HG03039 (cell line): ENCODE data around the gene C1RL.

Source experiments
- ATAC-seq: cut with Tn5 transposase; IDR thresholded peaks from one replicate; pipeline ENCODE4 v1.9.1; 2021; ENCODE audit warnings: mild to moderate bottlenecking, moderate library complexity; ENCODE audit not compliant: unreplicated experiment

C1RL gene, protein sequence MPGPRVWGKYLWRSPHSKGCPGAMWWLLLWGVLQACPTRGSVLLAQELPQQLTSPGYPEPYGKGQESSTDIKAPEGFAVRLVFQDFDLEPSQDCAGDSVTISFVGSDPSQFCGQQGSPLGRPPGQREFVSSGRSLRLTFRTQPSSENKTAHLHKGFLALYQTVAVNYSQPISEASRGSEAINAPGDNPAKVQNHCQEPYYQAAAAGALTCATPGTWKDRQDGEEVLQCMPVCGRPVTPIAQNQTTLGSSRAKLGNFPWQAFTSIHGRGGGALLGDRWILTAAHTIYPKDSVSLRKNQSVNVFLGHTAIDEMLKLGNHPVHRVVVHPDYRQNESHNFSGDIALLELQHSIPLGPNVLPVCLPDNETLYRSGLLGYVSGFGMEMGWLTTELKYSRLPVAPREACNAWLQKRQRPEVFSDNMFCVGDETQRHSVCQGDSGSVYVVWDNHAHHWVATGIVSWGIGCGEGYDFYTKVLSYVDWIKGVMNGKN

DNA sequence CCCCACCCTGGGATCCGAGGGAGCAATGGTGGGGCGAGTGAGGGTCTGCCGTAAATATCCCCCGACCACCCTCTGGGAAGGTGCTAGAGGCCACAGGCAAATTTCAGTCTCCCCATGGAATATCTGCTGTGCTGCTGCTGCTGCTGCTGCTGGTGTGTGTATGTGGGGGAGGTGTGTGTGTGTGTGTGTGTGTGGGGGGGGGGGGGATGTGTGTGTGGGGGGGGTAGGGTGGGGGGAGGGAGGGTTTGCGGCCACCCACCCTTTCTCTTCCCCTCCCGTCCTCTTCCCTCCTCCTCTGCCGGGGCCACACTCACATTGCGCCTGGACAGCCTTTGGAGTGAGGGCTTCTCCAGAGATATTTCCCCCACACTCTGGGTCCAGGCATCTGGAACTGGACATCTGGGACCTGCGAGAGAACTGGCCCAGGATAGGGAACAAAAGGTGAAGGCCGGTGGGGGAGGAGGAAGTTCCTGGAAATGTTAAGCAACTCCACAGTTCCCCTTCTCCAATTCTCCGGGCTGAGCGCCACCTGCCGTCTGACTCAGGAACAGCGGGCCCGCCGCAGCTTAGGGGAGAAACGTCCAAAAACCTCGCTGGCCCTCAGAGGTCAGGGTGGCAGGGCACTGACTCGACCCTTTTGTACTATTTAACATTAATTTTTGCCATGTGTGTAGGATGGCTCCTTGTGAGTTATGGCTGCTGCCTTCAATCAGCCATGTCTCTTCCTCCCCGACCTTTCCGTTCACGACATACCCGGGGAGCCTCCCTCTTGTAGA is at the start of gene C1RL:
Gene C1RL, minus strand, starts transcription at position 419 of the 776 bp plus-strand sequence. Its CDS starts 34 bp downstream, at position 385.
- no peak for ATAC-seq

DNA sequence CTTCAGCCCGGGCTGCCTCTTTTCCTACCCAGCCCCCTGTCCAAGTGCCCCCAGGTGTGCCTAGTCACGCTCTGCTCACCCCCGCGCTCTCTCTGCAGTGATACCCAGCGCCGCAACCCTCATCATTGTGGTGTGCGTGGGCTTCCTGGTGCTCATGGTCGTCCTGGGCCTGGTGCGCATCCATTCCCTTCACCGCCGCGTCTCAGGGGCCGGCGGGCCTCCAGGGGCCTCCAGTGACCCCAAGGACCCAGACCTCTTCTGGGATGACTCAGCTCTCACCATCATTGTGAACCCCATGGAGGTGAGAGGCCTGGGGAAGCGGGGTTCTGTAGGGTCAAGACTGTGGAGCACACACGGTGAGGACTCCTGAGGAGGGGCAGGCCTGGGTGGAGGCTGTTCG is 48.4 kb upstream of the C1RL start:
- no peak for ATAC-seq

DNA sequence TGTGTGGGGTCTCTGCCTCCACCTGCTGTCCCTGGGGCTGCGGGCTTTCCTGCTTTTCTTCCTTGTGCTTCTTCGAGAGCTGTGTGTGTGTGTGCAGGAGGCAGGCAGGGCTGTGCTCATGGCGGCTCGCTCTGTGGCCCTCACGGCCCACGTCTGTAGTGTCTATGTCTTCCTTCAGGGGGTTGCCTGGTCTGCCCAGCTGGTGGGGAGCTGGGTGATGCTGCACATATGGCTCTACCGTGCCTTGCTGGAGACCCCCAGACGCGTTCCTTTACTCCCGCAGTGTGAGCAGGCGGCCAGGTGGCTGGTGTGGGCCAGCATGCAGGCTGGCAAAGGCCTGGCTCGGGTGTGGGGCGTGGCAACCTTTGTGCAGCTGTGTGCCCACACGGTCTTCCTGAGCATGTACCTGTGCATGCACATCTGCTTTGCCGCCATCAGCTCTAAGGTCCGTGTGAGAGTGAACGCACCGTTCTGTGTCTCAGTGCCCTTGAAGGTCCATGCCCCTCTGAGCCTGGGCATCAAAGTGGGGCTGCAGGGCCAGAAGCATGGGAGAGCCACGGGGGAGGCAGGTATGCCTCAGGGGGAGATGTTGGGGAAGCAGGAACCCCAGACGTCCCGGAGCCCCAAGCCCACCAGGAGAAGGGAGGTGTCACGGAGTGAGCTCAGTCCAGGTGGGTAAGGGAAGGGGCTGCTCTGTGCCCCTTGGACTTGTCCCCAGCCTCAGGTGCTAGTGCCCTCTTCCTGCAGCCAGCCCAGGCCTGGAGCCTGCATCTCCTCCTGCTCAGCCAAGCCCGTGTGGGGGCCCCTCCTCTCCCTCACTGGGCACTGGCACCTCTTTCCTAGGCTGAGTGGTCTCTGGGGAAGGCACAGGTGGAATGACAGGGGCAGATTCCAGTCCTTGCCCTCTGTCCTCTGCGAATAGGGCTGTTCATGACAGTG is 47.5 kb upstream of the C1RL start:
- ATAC-seq, result no peak

DNA sequence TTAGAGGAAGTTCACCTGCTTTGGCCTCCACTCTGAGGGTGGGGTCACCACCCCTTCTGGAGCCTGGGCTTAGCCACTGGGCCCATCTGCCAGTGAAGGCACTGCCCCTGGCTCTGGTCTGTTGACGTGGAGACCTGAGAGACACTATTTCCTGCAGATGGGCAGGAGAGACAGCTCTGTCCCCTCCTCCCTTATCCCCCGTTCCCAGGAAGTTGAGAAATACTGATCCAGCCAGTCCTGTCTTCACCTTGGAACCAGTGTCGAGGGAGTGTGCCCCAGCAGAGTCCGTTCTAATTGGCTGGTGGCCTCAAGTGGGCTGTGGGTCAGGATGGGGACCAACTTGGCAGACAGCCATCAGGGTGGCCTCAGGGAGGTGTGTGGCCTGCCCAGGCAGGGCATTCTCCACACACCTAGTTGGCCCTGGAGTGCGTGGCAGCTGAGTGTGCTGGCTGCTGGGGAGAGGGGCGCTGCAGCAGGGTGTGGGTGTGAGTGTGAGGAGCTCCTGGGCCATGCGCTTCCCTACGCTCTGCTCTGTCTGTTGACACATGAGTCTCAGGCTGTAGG is 46.5 kb upstream of the C1RL start:
- no peak for ATAC-seq

DNA sequence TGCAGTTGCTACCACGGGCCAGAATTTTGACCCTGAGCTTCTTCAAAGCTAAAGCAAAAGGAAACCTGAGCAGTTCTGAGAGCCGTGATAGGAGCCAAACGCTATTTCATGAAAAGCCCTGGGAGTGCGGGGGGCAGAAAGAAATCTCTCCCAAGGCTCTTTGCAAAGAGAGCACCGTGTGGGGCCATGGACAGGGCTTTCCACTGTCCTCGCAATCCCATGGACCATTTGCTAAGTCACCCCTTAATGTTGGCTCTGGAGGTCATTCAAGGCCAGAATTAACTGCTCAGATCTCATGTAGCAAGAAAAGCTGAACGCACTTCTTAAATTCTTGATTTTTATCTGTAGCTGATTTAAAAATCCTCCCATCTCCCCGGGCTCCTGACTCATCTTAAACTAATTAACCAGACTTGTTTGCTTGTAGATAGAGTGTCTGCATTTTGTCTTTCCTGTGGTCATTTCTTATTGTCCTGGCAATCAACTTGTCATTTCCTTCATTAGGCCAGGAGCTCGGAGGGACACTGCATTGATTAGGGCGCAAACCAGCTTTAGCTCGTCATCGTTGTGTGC is 46.0 kb upstream of the C1RL start:
- no peak for ATAC-seq

DNA sequence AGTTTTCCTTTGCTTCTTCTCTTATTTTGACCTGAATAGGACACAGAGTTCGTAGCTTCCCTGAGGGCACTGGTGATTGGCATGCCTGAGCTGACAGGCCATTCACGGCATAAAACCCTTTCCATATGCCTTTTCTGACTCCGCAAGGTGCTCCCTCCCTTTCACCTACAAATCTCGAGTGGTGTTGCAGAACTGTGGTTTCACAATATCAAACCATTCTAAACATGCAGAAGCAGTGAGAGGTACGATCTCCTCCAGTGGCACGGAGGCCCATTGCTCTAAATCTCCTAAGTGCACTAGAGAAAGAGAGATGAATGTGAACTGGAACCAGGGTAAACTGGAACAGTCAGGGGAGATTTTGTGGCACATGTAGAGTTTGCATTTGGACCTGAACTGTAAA is 45.0 kb upstream of the C1RL start:
- ATAC-seq, result no peak

DNA sequence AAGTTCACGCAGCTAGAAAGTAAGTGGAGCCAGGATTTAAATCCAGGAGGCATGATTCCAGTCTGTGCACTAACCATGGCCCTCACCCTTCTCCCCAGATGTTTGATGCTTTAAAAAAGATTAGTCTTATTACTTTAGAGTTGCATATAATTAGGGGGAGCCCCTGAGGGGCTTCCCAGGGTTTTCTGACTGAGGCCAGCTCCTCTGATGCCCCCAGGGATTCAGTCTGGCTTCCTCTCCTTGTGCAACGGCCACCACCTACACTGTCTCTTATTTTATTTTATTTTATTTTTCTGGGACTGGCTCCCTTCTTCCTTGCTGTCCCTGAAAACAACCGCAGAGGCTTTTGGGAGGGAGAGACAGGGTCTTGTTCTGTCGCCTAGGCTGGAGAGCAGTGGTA is 43.8 kb upstream of the C1RL start:
- ATAC-seq, result no peak

DNA sequence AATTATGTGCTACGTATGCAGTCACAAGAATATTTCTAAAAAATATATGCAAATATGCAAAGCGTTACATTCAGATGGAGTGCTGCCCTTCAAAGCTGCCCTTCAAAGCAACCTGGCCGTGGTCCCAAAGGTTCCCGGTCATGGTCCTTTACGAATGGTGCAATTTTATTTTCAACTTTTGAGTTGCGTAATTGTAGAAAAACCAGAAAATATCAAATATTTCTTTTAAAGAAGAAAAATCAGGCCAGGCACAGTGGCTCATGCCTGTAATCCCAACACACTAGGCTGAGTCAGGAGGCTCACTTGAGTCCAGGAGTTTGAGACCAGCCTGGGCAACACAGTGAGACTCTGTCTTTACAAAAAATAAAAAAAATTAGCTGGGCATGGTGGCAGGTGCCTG is 42.5 kb upstream of the C1RL start:
- ATAC-seq, result no peak

DNA sequence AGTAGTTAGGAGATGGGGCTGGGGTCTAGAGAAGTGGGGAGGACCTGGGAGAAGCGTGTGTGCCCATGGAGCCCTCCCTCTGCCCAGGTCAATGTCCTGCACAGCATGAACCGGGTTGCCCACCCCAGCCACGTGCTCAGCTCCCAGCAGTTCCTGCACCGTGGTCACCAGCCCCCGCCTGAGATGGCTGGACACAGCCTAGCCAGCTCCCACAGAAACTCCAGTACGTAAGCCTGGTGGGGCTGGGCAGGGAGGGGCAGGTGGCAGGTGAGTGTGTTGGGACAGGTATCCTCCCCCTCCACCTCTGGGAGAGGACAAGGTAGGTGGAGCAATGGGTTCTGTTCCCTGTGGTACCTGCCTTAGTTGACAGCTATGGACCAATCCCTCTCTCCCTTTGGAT is 41.8 kb upstream of the C1RL start:
- ATAC-seq, result no peak

DNA sequence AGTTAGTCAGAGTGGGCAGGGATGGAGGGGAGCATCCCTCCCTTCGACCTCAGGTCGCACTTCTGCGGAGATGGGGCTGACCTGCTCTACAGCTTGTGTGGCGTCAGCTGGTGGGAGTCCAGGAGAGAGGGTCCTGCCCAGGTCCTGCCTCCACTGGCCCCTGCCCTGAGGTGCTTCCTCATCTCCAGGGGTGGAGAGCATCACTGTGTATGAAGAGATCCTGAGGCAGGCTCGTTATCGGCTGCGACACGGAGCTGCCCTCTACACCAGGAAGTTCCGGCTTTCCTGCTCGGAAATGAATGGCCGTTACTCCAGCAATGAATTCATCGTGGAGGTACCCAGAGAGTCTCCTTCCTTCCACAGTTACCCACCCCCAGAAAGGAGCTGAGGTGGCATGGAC is 41.3 kb upstream of the C1RL start:
- no peak for ATAC-seq

DNA sequence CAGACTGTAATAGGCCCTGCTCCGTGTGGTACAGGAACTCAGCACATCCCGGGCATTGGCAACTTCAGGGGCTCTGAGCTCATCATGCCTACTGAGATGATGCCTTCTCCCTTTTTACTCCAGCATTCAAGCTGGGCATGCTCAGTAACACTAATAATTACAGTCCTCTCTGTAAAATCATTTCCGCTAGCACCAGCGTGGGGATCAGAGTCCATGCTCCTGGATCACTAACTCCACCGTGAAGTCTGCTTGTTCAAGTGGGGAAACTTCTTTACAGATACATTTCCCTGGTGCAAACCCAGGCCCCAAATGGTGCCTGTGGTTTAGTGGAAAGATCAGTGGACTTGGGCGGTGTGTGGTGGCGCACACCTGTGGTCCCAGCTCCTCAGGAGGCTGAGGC is 37.9 kb upstream of the C1RL start:
- no peak for ATAC-seq

DNA sequence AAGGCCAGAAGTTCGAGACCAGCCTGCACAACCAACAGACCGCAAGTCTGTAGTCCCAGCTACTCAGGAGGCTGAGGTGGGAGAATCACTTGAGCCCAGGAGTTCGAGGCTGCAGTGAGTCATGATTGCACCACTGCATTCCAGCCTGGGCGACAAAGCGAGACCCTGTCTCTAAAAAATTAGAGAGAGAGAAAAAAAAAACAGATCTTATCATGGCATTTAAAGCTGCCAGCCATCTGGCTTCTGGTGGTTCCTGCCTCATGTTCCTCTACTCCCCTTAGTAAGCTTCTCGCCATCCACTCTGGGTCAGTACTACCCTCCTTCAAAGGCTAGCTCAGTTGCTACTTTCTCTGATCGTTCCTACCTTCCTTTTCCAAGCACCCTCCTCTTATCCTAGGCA is 37.2 kb upstream of the C1RL start:
- ATAC-seq, result no peak

DNA sequence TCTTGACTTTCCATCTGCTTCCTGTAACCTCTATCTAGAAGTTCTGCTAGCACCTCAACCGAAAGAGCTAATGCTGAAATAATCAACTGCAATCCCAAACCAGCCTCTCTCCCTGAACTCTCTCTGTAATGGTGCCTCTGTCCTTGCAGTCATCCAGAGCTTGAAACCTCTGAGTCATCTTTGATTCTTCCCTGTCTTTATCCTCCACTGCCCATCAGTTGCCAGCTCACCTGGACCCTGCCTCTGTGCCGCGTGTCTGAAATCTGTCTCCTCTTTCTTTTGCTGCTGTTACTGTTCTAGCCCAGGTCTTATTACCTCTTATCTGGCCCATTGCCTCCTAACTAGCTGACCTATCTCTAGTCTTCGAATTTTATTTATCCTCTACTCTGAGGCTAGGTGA is 36.7 kb upstream of the C1RL start:
- no peak for ATAC-seq

DNA sequence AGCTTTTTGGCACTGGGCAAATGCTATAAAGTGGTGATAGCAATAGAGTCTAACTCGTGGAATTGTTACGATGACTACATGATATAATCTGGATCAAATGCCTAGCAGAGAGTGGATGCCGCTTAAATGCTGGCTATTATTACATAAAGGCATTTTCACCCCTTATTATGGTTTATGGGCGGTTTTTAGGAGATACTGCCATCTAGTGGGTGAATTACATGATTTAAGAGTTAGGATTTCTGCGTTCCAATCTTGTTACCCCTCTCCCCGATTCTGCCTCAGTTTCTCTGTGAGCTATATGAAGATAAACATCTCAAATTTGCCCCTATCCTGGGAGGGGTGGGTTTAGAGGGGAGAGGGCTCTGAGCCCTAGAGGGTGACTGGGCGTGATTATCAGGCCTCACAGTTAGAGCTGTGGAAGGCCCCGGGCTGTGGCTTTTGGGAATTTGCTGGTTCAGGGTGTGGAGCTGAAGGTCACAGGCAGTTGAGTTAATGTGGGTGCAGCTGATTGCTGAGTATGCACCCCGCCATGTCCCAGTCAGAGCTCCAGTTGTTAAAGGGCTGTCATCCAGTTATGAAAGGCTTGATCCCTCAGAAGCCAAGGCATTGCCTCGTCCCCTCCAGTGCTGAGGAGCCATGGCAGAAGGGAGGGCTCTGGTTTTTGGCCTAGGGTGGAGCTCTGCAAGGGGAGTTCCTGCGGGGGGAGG is 35.6 kb upstream of the C1RL start:
- ATAC-seq, result no peak

DNA sequence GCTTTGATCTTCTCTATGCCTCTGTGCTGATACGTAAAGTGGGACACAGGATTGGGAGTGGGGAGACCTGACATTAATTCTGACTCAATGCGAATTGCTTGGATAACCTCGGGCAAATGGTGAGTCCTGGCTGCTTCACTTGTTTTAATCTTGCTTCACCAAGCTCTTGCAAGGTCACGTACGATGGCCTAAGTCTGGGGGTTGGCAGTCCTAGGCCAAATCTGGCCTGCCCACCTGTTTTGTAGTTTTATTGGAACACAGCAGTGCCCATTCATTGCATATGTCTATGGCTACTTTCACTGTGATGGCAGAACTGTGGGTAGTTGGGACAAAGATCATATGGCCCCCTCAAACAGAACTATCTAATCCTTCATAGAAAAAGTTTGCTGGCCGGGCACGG is 34.5 kb upstream of the C1RL start:
- no peak for ATAC-seq

DNA sequence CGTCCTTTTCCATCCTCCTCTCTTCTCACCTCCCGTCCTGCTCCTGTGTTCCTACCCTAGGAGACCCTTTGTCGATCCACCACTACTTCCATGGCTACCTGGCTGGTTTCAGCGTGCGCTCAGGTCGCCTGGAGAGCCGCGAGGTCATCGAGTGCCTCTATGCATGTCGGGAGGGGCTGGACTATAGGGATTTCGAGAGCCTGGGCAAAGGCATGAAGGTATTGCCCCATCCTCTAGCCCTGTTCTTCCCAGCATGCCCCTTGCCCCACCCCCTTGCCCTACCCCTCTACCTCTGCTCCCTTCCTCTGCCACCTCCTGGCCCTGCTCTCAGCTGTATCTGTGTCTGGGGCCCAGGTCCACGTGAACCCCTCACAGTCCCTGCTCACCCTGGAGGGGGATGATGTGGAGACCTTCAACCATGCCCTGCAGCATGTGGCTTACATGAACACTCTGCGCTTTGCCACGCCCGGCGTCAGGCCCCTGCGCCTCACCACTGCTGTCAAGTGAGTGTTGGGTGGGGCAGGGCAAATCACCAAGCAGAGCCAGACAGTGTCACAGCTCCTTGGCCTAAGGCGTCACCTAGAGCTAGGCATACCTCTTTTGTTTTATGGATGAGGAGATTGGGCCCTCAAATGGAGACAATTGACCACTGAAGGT is 33.9 kb upstream of the C1RL start:
- no peak for ATAC-seq

DNA sequence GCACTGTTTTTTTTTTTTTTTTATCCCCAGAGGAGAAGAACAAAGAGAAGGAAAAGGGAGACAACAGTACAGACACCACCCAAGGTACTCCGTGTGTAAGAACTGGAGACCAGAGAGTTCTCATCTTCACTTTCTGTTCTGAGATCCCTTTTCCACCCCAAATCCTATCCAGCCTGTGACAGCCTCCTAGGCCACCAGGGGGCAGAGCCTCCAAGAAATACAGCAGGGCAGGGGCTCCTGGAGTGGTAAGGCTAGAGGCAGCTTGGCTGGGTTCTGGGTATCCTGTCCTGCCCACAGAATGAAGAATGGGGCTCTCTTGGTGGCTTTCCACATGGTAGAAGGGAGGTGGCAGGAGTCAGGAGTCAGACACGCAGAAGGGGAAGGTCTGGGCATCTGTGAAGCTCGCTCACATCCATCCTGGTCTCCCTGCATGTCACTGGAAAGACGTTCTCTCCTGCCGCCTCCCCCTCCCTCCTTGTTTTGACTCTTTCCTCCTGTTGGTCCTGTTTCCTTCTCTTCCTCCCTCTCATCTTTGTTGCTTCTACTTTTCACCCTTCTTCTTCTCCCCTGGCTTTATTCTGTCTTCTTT is 33.1 kb upstream of the C1RL start:
- ATAC-seq, result no peak

DNA sequence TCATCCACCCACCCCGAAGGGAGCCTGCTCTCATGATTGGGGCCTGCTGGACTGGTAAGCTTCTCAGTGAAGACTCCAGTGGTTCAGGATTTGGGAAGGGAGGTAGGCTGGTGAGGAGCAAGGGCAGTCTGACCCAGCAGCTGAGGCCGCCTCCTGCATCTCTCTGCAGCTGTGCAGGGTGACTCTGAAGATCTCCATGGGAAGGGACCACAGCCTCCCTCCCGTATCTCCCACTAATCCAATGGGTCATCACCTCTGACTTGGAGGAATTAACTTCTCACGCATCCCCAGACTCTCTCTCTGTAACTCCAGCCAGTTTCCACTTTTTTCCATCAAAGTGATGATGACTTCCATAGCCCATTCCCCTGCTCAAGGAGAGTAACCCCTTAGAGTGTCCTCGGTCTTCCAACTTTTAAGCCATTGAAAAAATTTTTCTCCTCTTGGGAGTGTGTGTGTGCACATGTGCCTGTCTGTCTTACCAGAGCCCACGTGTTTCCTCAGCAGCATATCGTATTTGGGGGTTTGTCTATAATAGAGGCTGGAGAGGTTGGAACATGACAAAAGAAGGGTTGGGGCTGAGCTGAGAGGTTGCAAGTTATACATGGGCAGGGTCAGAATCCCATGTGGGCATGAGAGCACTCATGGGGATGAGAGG is 32.5 kb upstream of the C1RL start:
- ATAC-seq, result no peak
